Measurements from ENCODE around the gene SLC44A1.
A peak's percentile ranks its signal among the peaks of the same experiment; 100 is the strongest.

SLC44A1 gene

GRCh38 chr9:105305856-105306255, 61.4 kb downstream of the SLC44A1 start:
- DNase-seq (ENCODE audit: low spot score): no peak

DNA sequence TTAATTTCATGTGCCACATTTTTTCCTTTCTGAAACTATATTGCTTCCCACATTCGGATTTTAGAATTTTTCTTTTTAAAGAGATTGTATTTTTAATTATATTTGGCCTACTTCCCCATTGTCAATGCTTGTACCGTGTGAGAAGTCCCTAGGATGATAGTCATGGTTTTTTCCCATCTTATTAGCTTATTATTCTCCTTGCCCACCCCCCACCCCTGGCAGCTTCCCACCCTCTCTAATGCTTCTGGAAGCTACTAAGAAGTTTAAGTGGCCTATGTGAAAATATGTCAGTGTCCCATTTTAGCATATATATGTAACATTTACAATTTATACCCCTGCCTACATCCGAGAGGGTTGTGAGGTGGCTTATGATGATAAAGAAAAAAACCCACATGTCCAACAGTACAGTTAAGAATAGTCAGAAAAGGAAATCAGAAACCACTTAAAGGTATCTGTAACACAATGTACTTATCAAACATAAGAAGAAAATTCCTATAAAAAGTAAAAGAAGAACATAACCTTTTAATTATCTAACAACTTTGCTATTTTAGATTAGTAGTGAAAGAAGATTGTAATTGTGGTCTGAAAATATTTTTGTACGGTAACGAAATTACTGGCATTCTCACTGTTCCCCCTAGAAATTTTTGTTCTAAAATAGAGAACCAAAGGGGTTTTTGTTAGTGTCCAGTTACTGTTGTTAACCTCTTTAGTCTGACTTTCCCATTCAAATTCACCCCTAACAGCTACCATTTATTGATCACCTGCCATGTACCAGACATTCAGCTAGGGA, 62.1 kb downstream of the SLC44A1 start:
- no peak for DNase-seq (ENCODE audit: low spot score)

DNA sequence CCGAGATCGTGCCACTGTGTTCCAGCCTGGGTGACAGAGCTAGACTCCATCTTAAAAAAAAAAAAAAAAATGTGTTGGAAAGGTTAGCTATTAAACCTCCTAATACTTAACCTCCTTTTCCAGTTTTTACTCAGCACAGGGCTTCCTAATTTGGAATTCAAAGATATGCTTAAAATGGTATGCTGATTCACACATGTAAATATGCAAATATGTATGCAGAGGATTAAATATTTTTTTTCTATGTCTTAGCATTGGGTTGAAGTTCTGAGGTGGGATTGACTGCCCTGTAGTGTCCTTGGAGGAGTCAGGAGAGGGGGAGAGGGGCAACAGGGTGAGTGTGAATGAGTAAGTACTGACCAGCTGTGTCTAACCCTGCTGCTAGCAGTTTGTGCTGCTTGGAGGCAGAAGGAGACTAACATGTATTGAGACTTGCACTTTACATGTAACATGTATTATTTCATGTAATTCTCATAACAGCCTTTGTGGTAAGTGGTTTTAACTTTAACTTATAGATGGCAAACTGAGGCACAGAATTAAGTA, 63.2 kb downstream of the SLC44A1 start:
- no peak for DNase-seq (ENCODE audit: low spot score)

DNA sequence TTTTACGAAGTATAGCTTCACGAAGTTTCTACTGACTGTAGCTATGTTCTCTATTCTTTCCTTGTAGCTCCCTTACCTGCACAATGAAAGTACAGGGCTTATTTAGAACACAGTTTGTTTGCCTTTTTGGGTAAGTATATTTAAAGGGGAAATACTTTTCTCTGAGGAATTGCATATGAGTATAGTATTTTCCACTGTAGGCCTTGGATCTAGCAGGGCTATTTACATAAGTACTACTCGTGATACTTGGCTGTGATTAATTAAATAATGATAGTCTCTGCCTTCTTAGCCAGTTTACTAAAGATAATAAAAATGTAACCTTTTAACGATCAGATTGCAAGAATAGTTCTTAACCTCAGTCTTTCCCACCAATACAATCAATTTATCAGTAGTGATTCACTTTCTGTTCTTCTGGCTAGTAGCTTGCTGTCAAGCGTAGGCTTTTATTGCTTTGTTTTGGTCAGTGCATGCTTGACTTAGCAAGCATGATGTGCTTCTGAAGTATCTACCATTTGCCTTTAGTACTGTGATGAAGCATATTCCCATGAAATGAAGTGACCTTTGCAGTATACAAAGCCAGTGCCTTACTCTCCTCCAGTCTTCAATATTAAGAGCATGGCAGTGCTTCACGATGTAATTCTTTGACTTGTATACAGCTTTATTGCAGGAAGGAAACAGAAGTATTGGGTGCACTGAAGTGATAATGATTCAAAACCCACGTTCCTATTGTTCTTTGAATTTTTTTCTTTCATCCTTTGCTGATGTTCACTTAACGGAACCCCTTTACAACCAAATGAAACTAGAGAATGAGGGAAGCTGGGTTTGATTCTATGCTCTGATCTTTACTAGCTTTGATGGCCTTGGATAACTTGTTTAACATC, 64.2 kb downstream of the SLC44A1 start:
- DNase-seq (ENCODE audit: low spot score): no peak

- no peak for DNase-seq (ENCODE audit: low spot score)
Measured at GRCh38 chr9:105309531-105309931, 65.1 kb downstream of the SLC44A1 start.

DNA sequence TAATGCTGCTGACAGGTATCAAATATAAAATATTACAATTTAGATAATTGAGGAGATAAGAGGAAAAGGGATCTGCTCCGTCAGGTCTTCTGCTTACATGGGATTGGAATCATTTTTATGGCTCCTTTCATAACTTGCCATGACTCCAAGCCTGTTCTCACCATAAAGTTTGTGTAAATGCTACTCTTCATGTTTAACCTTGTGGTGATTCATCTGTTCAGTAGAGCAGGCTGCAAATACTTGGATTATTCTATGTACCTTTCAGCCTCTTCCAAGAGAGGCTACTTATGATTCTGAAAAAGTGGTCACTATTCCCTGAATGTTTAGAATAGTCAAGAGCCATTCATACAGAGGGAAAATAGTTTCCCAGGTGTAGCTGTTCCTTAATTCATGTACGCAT, 66.9 kb downstream of the SLC44A1 start:
- DNase-seq (ENCODE audit: low spot score): no peak

- DNase-seq (ENCODE audit: low spot score): no peak
Measured at GRCh38 chr9:105313238-105313637, 68.8 kb downstream of the SLC44A1 start.

- DNase-seq (ENCODE audit: low spot score): no peak
Measured at GRCh38 chr9:105316703-105317102, 72.3 kb downstream of the SLC44A1 start.

DNA sequence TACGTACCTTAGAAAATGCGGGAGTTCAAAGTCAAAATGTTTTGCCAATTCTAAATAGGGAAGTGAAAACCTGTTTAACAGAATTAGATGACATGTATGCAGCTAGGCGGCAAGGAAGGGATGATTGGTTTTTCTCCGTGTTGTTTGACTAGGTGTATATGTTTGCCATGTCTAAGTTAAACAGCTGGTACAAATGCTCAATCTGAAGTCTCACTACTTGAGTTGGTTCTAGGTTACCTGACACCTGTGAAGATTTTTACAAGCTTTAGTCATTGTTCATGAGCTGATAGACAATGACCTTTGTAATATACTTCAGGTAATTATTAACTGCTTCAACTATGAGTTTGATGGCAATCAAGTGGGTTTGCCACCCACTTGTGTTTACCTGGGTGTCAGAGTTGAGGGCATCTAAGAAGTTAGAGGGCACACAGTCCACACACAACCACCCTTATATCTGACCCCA, 74.3 kb downstream of the SLC44A1 start:
- DNase-seq (ENCODE audit: low spot score): peak; percentile 10

- no peak for DNase-seq (ENCODE audit: low spot score)
Measured at GRCh38 chr9:105319202-105319813, 74.9 kb downstream of the SLC44A1 start.

DNA sequence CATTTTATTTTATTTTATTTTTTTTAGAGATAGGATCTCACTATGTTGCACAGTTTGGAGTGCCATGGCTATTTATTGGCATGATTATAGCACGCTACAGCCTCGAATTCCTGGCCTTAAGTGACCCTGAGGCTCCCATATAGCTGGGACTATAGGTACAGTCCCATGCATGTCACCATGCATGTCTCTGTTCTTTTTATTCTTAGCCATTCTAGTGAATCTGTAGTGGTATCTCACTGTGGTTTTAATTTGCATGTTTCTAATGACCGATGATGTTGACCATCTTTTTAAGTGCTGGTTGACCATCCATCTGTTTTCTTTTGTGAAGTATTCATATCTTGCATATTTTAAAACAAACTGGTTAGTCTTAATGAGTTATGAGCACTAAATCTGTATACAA, 76.1 kb downstream of the SLC44A1 start:
- no peak for DNase-seq (ENCODE audit: low spot score)

DNA sequence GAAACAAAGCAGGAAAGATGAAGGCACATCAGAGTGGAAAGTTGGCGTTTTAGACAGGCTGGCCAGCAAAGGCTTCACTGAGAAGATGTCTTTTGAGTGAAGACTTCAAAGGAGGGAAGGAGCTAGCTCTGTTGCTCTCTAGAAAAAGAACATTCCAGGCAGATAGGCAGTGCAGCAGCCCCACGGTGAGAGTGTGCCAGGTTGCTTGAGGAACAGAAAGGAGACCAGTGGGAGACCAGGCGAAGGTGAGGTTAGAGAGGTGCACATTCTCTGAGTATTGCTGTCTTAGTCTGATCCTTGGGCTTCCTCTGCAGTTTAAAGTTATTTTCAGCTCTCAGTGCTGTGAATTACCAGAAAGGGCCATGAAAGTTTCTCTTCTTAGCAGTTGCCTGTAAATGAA, 83.8 kb downstream of the SLC44A1 start:
- DNase-seq (ENCODE audit: low spot score): no peak

- DNase-seq (ENCODE audit: low spot score): no peak
Measured at GRCh38 chr9:105328872-105329718, 84.6 kb downstream of the SLC44A1 start.

DNA sequence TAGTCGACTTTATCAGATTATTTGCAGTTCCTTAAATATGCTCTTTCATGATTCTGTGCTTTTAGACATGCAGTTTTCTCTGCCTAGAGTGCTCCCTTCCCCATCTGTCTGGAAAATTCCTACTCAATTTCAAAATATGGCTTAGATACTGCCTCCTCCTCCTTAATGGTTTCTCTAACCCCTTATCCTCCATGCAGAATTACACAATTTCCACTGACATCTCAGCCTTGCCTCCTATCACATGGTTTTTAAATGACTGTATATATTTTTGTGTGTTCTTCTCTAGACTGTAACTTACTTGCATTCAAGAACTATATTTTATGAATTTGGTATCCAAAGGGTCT, 85.2 kb downstream of the SLC44A1 start:
- no peak for DNase-seq (ENCODE audit: low spot score)

GRCh38 chr9:105330201-105330600, 85.8 kb downstream of the SLC44A1 start:
- no peak for DNase-seq (ENCODE audit: low spot score)

- DNase-seq (ENCODE audit: low spot score): no peak
Measured at GRCh38 chr9:105330755-105331154, 86.3 kb downstream of the SLC44A1 start.

GRCh38 chr9:105331160-105331559, 86.7 kb downstream of the SLC44A1 start:
- no peak for DNase-seq (ENCODE audit: low spot score)

GRCh38 chr9:105331755-105332154, 87.3 kb downstream of the SLC44A1 start:
- no peak for DNase-seq (ENCODE audit: low spot score)

- DNase-seq (ENCODE audit: low spot score): no peak
Measured at GRCh38 chr9:105332471-105332870, 88.0 kb downstream of the SLC44A1 start.

DNA sequence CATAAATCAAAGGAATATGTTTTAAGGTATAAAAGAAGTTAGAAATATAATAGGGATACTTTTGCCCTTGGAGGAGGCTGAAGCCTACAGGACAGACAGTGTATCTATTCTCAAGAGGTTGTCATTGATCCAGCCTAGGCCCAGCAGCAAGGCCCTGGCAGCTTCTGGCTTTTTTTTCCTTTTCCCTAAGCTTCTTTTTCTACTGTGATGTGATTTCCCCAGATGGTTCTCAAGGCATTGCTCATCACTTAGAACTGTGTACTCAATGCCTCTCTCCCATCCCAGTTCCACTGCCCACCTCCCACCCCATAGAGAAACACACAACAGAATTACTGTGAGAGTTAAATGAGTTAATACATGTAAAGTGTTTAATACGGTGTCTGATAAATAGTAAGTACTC, 88.6 kb downstream of the SLC44A1 start:
- no peak for DNase-seq (ENCODE audit: low spot score)

- no peak for DNase-seq (ENCODE audit: low spot score)
Measured at GRCh38 chr9:105333811-105334210, 89.4 kb downstream of the SLC44A1 start.

DNA sequence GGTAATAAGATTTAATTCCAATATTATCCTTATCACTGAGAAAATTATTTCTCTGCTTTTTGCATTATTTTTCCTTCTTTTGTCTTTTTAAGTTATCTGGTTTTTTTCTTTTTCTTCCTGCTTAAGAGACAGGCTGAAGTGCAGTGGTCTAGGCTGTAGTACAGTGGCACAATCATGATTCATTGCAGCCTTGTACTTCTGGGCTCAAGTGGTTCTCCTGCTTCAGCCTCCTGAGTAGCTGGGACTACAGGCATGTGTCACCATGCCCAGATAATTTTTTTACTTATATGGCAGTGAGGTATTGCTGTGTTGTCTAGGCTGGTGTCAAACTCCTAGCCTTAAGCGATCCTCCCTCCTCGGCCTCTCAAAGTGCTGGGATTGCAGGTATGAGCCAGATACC, 93.9 kb downstream of the SLC44A1 start:
- no peak for DNase-seq (ENCODE audit: low spot score)
